Esophagus mucosa (tissue), 1 donor: ENCODE results near the gene PTPRN2. TPM values are rescaled to one million over a fixed set of nuclear protein-coding genes. Genes with fewer than 3 reads are reported as not detected.
"Not testable (repeated sequence)": the region's sequence is repeated elsewhere in the genome, so short reads cannot be mapped to it uniquely, and the experiment has no call there.

Source experiments
- ATAC-seq: fragments of 200-7000 bp; cut with Tn5 transposase; one replicate; pipeline ENCODE4 v1.9.1; 2020
- total RNA-seq: library from RNA; stranded (reverse); gene quantifications from one replicate; pipeline ENCODE4 v1.2.4, GENCODE V29; 2023
- donor health status: DM: yes; HTN: yes; CAD: no.

Gene PTPRN2
- total RNA-seq, 1 donor from 2014 or later: 0.44 TPM

GRCh38 chr7:158362001-158362400, 225.6 kb downstream of the PTPRN2 start:
- ATAC-seq: no peak

GRCh38 chr7:158361326-158361946, 226.2 kb downstream of the PTPRN2 start:
- no peak for ATAC-seq

- no peak for ATAC-seq
These were observed 228.5 kb downstream of the PTPRN2 start for GRCh38 chr7:158358926-158359645.

- ATAC-seq: no peak
These were observed 229.5 kb downstream of the PTPRN2 start for GRCh38 chr7:158357898-158358821.

GRCh38 chr7:158357106-158357897, 230.3 kb downstream of the PTPRN2 start:
- ATAC-seq: no peak

GRCh38 chr7:158356454-158356853, 231.2 kb downstream of the PTPRN2 start:
- ATAC-seq: no peak

GRCh38 chr7:158355456-158356065, 232.1 kb downstream of the PTPRN2 start:
- peak; percentile 60 for ATAC-seq

GRCh38 chr7:158354861-158355260, 232.8 kb downstream of the PTPRN2 start:
- ATAC-seq: no peak

GRCh38 chr7:158353606-158354570, 233.7 kb downstream of the PTPRN2 start:
- ATAC-seq: peak; percentile 44

GRCh38 chr7:158351899-158352729, 235.5 kb downstream of the PTPRN2 start:
- not testable (repeated sequence) for ATAC-seq

GRCh38 chr7:158351481-158351880, 236.1 kb downstream of the PTPRN2 start:
- no peak for ATAC-seq

- no peak for ATAC-seq
These were observed 236.6 kb downstream of the PTPRN2 start for GRCh38 chr7:158351051-158351450.

- ATAC-seq: no peak
These were observed 237.3 kb downstream of the PTPRN2 start for GRCh38 chr7:158350166-158350900.

GRCh38 chr7:158348446-158348845, 239.2 kb downstream of the PTPRN2 start:
- ATAC-seq: no peak

- not testable (repeated sequence) for ATAC-seq
These were observed 239.6 kb downstream of the PTPRN2 start for GRCh38 chr7:158348039-158348438.

GRCh38 chr7:158345731-158346130, 241.9 kb downstream of the PTPRN2 start:
- ATAC-seq: no peak

- ATAC-seq: no peak
These were observed 242.8 kb downstream of the PTPRN2 start for GRCh38 chr7:158344706-158345300.

GRCh38 chr7:158343936-158344455, 243.6 kb downstream of the PTPRN2 start:
- no peak for ATAC-seq
